HG02885 (cell line): Measurements from ENCODE around the gene ABCC4.

Experiments used
- ATAC-seq: cut with Tn5 transposase; IDR thresholded peaks from one replicate; pipeline ENCODE4 v1.9.1; 2021; ENCODE audit warnings: mild to moderate bottlenecking; ENCODE audit not compliant: unreplicated experiment, poor library complexity

The ABCC4 gene

GRCh38 chr13:95301183-95301967 lies at the start of gene ABCC4:
TSS of gene ABCC4 (minus strand) at chr13:95301451. CDS start at chr13:95301314, 137 bp downstream.
- peak; percentile 85 for ATAC-seq

GRCh38 chr13:95349267-95349666 lies 48.0 kb upstream of the ABCC4 start:
- ATAC-seq = no peak

GRCh38 chr13:95343944-95344343 lies 42.7 kb upstream of the ABCC4 start:
- ATAC-seq = no peak

GRCh38 chr13:95341441-95341840 lies 40.2 kb upstream of the ABCC4 start:
- ATAC-seq = no peak

- ATAC-seq = no peak
These were observed 37.7 kb upstream of the ABCC4 start for GRCh38 chr13:95338905-95339304.

- no peak for ATAC-seq
These were observed 36.3 kb upstream of the ABCC4 start for GRCh38 chr13:95337597-95337996.

GRCh38 chr13:95335667-95336066 lies 34.4 kb upstream of the ABCC4 start:
- no peak for ATAC-seq

- ATAC-seq = no peak
These were observed 27.1 kb upstream of the ABCC4 start for GRCh38 chr13:95328386-95328785.

- no peak for ATAC-seq
These were observed 25.9 kb upstream of the ABCC4 start for GRCh38 chr13:95327190-95327589.

- ATAC-seq = no peak
These were observed 25.4 kb upstream of the ABCC4 start for GRCh38 chr13:95326695-95327094.

- no peak for ATAC-seq
These were observed 24.2 kb upstream of the ABCC4 start for GRCh38 chr13:95325485-95325884.

GRCh38 chr13:95323930-95324662 lies 22.8 kb upstream of the ABCC4 start:
- no peak for ATAC-seq

- ATAC-seq = no peak
These were observed 18.5 kb upstream of the ABCC4 start for GRCh38 chr13:95319551-95320274.

- ATAC-seq = no peak
These were observed 16.1 kb upstream of the ABCC4 start for GRCh38 chr13:95317039-95317989.

- ATAC-seq = no peak
These were observed 14.5 kb upstream of the ABCC4 start for GRCh38 chr13:95315752-95316151.

- no peak for ATAC-seq
These were observed 6.3 kb upstream of the ABCC4 start for GRCh38 chr13:95307507-95307906.

GRCh38 chr13:95304453-95304852 lies 3.2 kb upstream of the ABCC4 start:
- ATAC-seq = no peak

- no peak for ATAC-seq
These were observed 730 bp upstream of the ABCC4 start for GRCh38 chr13:95301968-95302393.

GRCh38 chr13:95300625-95301182 lies 547 bp downstream of the ABCC4 start:
- ATAC-seq = peak; percentile 69
